ENCODE measurements around the gene BRD1. TPM values are rescaled to one million over a fixed set of nuclear protein-coding genes. Genes with fewer than 3 reads are reported as not detected.

The BRD1 gene
- total and polyA plus RNA-seq, 2 donors = 26.3 to 29.4 TPM

- H3K36me3 ChIP-seq (ENCODE audit: insufficient read depth) = no peaks in the 10 kb centered on the region
- H3K27ac ChIP-seq (ENCODE audit: low read depth) = no peak overlapping the region
- no peaks in the 10 kb centered on the region for H3K4me1 ChIP-seq (ENCODE audit: insufficient read depth)
- 16% methylated on average over 41 of the region's 41 CpGs for WGBS
- DNase-seq (ENCODE audit: extremely low spot score) = no peak
- H3K4me3 ChIP-seq (ENCODE audit: low read depth, low read length) = no peak overlapping the region
Measured at GRCh38 chr22:49724893-49725489, 102.7 kb downstream of the BRD1 start.

DNA sequence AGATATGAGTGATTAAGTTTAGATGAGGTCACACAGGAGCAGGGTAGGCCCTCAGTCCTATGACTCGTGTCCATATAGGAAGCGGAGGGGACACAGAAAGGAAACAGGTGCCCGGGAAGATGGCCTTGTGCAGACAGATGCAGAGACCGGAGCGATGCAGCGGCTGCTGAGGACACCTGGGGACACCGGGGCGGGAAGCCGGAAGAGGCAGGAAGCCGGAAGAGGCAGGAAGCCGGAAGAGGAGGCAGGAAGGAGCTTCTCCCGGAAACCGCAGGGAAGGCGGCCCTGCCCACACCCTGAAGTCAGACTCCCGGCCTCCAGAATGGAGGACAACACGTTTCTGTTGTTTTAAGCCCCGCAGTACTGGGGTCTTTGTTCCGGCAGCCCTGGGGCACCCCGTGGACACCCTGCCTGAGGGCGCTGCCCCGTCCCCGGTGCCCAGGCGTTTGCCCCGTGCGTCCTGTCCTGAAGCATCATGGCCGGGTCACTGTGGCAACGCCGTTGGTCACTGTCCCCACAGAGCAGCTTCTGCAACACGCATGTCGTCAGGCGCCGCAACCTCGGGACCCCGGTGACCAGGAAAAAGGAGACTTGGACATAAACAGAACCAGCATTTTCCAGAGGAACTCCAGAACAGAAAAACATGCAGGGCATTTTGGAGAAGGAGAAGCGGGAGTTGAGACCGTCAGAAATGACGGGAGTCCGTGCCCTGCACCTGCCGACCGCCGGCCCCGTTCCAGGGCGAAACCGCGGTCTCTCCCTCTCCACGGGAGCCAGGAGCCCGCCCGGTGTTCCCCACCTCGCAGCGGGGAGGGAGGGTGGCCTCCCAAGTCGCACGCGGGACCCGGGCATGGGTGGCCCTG, 103.4 kb downstream of the BRD1 start:
- H3K4me1 ChIP-seq (ENCODE audit: insufficient read depth) = no peaks in the 10 kb centered on the region

GRCh38 chr22:49723478-49724029, 104.1 kb downstream of the BRD1 start:
- whole genome bisulfite sequencing = 90% methylated on average over 14 of the region's 14 CpGs
- no peak overlapping the region for H3K27ac ChIP-seq (ENCODE audit: low read depth)
- no peak overlapping the region for H3K4me3 ChIP-seq (ENCODE audit: low read depth, low read length)
- no peaks in the 10 kb centered on the region for H3K4me1 ChIP-seq (ENCODE audit: insufficient read depth)
- no peak for DNase-seq (ENCODE audit: extremely low spot score)
- no peaks in the 10 kb centered on the region for H3K36me3 ChIP-seq (ENCODE audit: insufficient read depth)

More for the DNA sequence above, 103.4 kb downstream of the BRD1 start:
- Histone ChIP-seq H3K36me3 (ENCODE audit: insufficient read depth) (no peaks in the 10 kb centered on the region), H3K27ac (ENCODE audit: low read depth) (no peak overlapping the region), H3K4me3 (ENCODE audit: low read depth, low read length) (no peak overlapping the region)
- whole genome bisulfite sequencing = 46% methylated on average over 54 of the region's 54 CpGs
- DNase-seq (ENCODE audit: extremely low spot score) = no peak

Small RNAs within 50 kb of the gene (small RNA-seq; reads per million reads assigned to genes)
- gene AL117328.1 = not detected
- not detected for gene RF00017

Other genes starting within 250 kb of the BRD1 start
- 7.8 TPM for gene ZBED4, start 26.0 kb upstream of the BRD1 start, total RNA-seq
- 4.6 TPM for gene ZBED4, start 26.0 kb upstream of the BRD1 start, polyA plus RNA-seq
- gene ALG12, start 90.6 kb upstream of the BRD1 start, total RNA-seq = 20.4 TPM
- 18.5 TPM for gene ALG12, start 90.6 kb upstream of the BRD1 start, polyA plus RNA-seq
- 19.3 TPM for gene CRELD2, start 90.8 kb upstream of the BRD1 start, total RNA-seq
- gene CRELD2, start 90.8 kb upstream of the BRD1 start, polyA plus RNA-seq = 37.3 TPM
- 17.1 TPM for gene PIM3, start 132.9 kb upstream of the BRD1 start, total RNA-seq
- 74.5 TPM for gene PIM3, start 132.9 kb upstream of the BRD1 start, polyA plus RNA-seq
- not detected for gene IL17REL, start 184.9 kb upstream of the BRD1 start, total RNA-seq
- 0.01 TPM for gene IL17REL, start 184.9 kb upstream of the BRD1 start, polyA plus RNA-seq
- gene TTLL8, start 230.4 kb upstream of the BRD1 start, total RNA-seq = not detected
- not detected for gene TTLL8, start 230.4 kb upstream of the BRD1 start, polyA plus RNA-seq